ENCODE results near the gene SURF6.
"Not testable (repeated sequence)": the region's sequence is repeated elsewhere in the genome, so short reads cannot be mapped to it uniquely, and the experiment has no call there.

The SURF6 gene

GRCh38 chr9:133327834-133328484 lies 8.0 kb downstream of the SURF6 start:
- DNase-seq (ENCODE audit: low read depth) = no peak

GRCh38 chr9:133327021-133327420 lies 9.0 kb downstream of the SURF6 start:
- DNase-seq (ENCODE audit: low read depth) = not testable (repeated sequence)

GRCh38 chr9:133323991-133324703 lies 11.8 kb downstream of the SURF6 start:
- DNase-seq (ENCODE audit: low read depth) = no peak

- DNase-seq (ENCODE audit: low read depth) = no peak
Measured at GRCh38 chr9:133323211-133323610, 12.8 kb downstream of the SURF6 start.

GRCh38 chr9:133322701-133323100 lies 13.3 kb downstream of the SURF6 start:
- no peak for DNase-seq (ENCODE audit: low read depth)

GRCh38 chr9:133321411-133321935 lies 14.5 kb downstream of the SURF6 start:
- no peak for DNase-seq (ENCODE audit: low read depth)

GRCh38 chr9:133320421-133320881 lies 15.5 kb downstream of the SURF6 start:
- no peak for DNase-seq (ENCODE audit: low read depth)

- DNase-seq (ENCODE audit: low read depth) = not testable (repeated sequence)
Measured at GRCh38 chr9:133317551-133317950, 18.4 kb downstream of the SURF6 start.

- no peak for DNase-seq (ENCODE audit: low read depth)
Measured at GRCh38 chr9:133315997-133316396, 20.0 kb downstream of the SURF6 start.

GRCh38 chr9:133309608-133310007 lies 26.4 kb downstream of the SURF6 start:
- no peak for DNase-seq (ENCODE audit: low read depth)

GRCh38 chr9:133307301-133307700 lies 28.7 kb downstream of the SURF6 start:
- no peak for DNase-seq (ENCODE audit: low read depth)

- no peak for DNase-seq (ENCODE audit: low read depth)
Measured at GRCh38 chr9:133306242-133307204, 29.5 kb downstream of the SURF6 start.

GRCh38 chr9:133305731-133306130 lies 30.3 kb downstream of the SURF6 start:
- DNase-seq (ENCODE audit: low read depth) = no peak

GRCh38 chr9:133304477-133305377 lies 31.3 kb downstream of the SURF6 start:
- DNase-seq (ENCODE audit: low read depth) = no peak

- DNase-seq (ENCODE audit: low read depth) = no peak
Measured at GRCh38 chr9:133304158-133304470, 31.9 kb downstream of the SURF6 start.

- DNase-seq (ENCODE audit: low read depth) = no peak
Measured at GRCh38 chr9:133303266-133304157, 32.5 kb downstream of the SURF6 start.

- DNase-seq (ENCODE audit: low read depth) = no peak
Measured at GRCh38 chr9:133301253-133302230, 34.4 kb downstream of the SURF6 start.

- not testable (repeated sequence) for DNase-seq (ENCODE audit: low read depth)
Measured at GRCh38 chr9:133299996-133300395, 36.0 kb downstream of the SURF6 start.

- DNase-seq (ENCODE audit: low read depth) = no peak
Measured at GRCh38 chr9:133294257-133294656, 41.7 kb downstream of the SURF6 start.

Data from T follicular helper cell (primary cell).